ENCODE data around the gene ARHGEF7.

GRCh38 chr13:111118898-111119607 lies 3.9 kb downstream of the ARHGEF7 start:
- TF ChIP-seq POLR2AphosphoS5 (IDR thresholded peaks at IDR 0.05; ENCODE audit: insufficient read depth in 1 of 2, low read depth in 1 of 2) (no peak), POLR2A (IDR thresholded peaks at IDR 0.05) (no peak), CTCF (IDR thresholded peaks at IDR 0.05) (no peak)

Data from vagina (tissue), 2 donors.